Karpas-422 (cell line): ENCODE results near the gene KCNH5. TPM values are rescaled to one million over a fixed set of nuclear protein-coding genes. Genes with fewer than 3 reads are reported as not detected.
A peak's percentile ranks its signal among the peaks of the same experiment; 100 is the strongest.

ENCODE experiments used
- DNase-seq: peaks from one replicate; pipeline ENCODE4 v3.0.0-alpha.2; 2015
- H2AFZ ChIP-seq: fragments of 200-600 bp; sonication (generic); 2 replicates; pipeline ENCODE4 v1.6.1; 2014; ENCODE audit warnings: antibody characterized with exemption, low read length, mixed read lengths
- H3K27ac ChIP-seq: fragments of 200-600 bp; sonication (generic); 2 replicates; pipeline ENCODE4 v1.5.1; 2014; ENCODE audit warnings: mild to moderate bottlenecking, low read length, moderate library complexity
- H3K27me3 ChIP-seq: fragments of 200-600 bp; sonication (generic); 2 replicates; pipeline ENCODE4 v1.6.1; 2014; ENCODE audit warnings: low read length, mixed read lengths
- H3K36me3 ChIP-seq: fragments of 200-600 bp; sonication (generic); 2 replicates; pipeline ENCODE4 v1.6.1; 2014; ENCODE audit warnings: low read length, mixed read lengths; ENCODE audit not compliant: insufficient read depth
- H3K4me1 ChIP-seq: fragments of 200-600 bp; sonication (generic); 2 replicates; pipeline ENCODE4 v1.6.1; 2014; ENCODE audit warnings: mild to moderate bottlenecking, low read length, mixed read lengths
- H3K4me2 ChIP-seq: fragments of 200-600 bp; sonication (generic); 2 replicates; pipeline ENCODE4 v1.6.1; 2014; ENCODE audit warnings: low read length, low read depth, mild to moderate bottlenecking; ENCODE audit not compliant: poor library complexity, severe bottlenecking
- H3K4me3 ChIP-seq: fragments of 200-600 bp; sonication (generic); 2 replicates; pipeline ENCODE4 v1.5.1; 2014; ENCODE audit warnings: mild to moderate bottlenecking, antibody characterized with exemption, low read length, mixed read lengths
- H3K79me2 ChIP-seq: fragments of 200-600 bp; sonication (generic); 2 replicates; pipeline ENCODE4 v1.6.1; 2014; ENCODE audit warnings: mild to moderate bottlenecking, low read length, mixed read lengths
- H3K9ac ChIP-seq: fragments of 200-600 bp; sonication (generic); 2 replicates; pipeline ENCODE4 v1.6.0; 2014; ENCODE audit warnings: low read length
- H3K9me2 ChIP-seq: fragments of 200-600 bp; sonication (generic), shearing (Covaris generic); replicated peaks from 2 replicates; pipeline ENCODE4 v1.6.0; 2014; ENCODE audit warnings: mild to moderate bottlenecking, low read length, moderate library complexity; ENCODE audit not compliant: insufficient read depth
- H3K9me3 ChIP-seq: fragments of 300-700, 200-600 bp; sonication (generic); 2 replicates; pipeline ENCODE4 v1.6.1; 2014; ENCODE audit warnings: low read length, mixed read lengths
- H4K20me1 ChIP-seq: fragments of 200-600 bp; sonication (generic); 2 replicates; pipeline ENCODE4 v1.6.1; 2014; ENCODE audit warnings: mild to moderate bottlenecking, antibody characterized with exemption, low read length, low read depth; ENCODE audit not compliant: insufficient read depth
- total RNA-seq: library from RNA; depleted of rRNA; stranded (reverse); fragments of >200 nt; shearing (Covaris generic); gene quantifications from 2 replicates; pipeline ENCODE4 v1.2.3, GENCODE V29; 2014; ENCODE audit warnings: low replicate concordance

KCNH5 gene
- total RNA-seq, 1 experiment from 2014 or later, result 0.04 TPM

DNA sequence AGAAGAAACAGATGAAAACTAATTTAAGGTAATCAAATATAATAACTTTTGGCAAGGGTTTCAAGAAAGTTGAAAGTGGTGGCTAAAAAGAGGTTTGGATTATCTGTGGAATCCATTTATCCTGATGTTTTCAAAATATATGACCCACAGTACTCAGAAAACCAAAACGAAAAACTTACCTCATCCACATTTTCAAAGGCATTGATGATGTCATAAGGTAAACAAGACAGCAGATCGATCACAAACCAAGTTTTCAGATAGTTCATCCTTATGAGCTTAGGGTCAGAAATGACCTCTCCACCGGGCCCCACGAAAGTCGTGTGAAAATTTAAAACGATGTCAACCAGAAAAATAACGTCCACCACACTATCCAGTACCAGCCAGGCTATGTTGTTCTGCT, 64.6 kb downstream of the KCNH5 start:
- Histone ChIP-seq H4K20me1 (no peaks in the 10 kb centered on the region), H3K9ac (no peak overlapping the region), H3K4me3 (no peak overlapping the region), H3K4me1 (no peaks in the 10 kb centered on the region), H3K9me2 (no peaks in the 10 kb centered on the region), H3K4me2 (no peak overlapping the region), H3K9me3 (no peaks in the 10 kb centered on the region), H2AFZ (no peak overlapping the region), H3K27ac (no peak overlapping the region), H3K27me3 (no peaks in the 10 kb centered on the region), H3K36me3 (no peaks in the 10 kb centered on the region), H3K79me2 (no peaks in the 10 kb centered on the region)
- DNase-seq, result no peak

DNA sequence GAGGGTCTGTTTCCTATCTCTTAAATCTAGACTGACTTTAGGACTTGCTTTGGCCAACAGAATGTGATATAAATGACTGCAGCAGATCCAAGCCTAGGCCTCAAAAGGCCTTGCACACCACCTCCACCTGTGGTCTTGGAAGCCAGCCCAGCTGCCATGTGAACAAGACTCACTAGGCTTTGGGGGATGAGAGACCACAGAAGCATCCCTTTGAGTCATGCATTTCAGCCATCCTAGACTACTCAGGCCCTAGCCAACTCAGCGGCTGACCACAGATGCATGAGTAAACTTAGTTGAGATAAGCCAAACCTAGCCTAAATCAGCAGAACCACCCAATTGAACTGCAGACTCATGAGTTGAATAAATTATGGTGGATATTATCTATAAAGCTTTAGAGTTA, 87.7 kb downstream of the KCNH5 start:
- no peaks in the 10 kb centered on the region for H3K9me3 ChIP-seq
- no peaks in the 10 kb centered on the region for H3K79me2 ChIP-seq
- DNase-seq, result peak; percentile 24
- no peak overlapping the region for H3K9ac ChIP-seq
- H3K4me3 ChIP-seq, result no peak overlapping the region
- H3K4me2 ChIP-seq, result no peak overlapping the region
- no peaks in the 10 kb centered on the region for H3K27me3 ChIP-seq
- H3K9me2 ChIP-seq, result no peaks in the 10 kb centered on the region
- no peaks in the 10 kb centered on the region for H3K36me3 ChIP-seq
- no peaks in the 10 kb centered on the region for H4K20me1 ChIP-seq
- no peaks in the 10 kb centered on the region for H3K4me1 ChIP-seq
- H3K27ac ChIP-seq, result no peak overlapping the region
- H2AFZ ChIP-seq, result no peak overlapping the region

- H4K20me1 ChIP-seq, result no peaks in the 10 kb centered on the region
- no peaks in the 10 kb centered on the region for H3K9me3 ChIP-seq
- no peak overlapping the region for H3K9ac ChIP-seq
- no peaks in the 10 kb centered on the region for H3K9me2 ChIP-seq
- no peaks in the 10 kb centered on the region for H3K27me3 ChIP-seq
- no peak overlapping the region for H3K4me2 ChIP-seq
- H3K36me3 ChIP-seq, result no peaks in the 10 kb centered on the region
- H2AFZ ChIP-seq, result no peak overlapping the region
- H3K79me2 ChIP-seq, result no peaks in the 10 kb centered on the region
- H3K4me3 ChIP-seq, result no peak overlapping the region
- DNase-seq, result no peak
- no peak overlapping the region for H3K27ac ChIP-seq
- H3K4me1 ChIP-seq, result no peaks in the 10 kb centered on the region
Measured at GRCh38 chr14:62956413-62956812, 88.8 kb downstream of the KCNH5 start.

DNA sequence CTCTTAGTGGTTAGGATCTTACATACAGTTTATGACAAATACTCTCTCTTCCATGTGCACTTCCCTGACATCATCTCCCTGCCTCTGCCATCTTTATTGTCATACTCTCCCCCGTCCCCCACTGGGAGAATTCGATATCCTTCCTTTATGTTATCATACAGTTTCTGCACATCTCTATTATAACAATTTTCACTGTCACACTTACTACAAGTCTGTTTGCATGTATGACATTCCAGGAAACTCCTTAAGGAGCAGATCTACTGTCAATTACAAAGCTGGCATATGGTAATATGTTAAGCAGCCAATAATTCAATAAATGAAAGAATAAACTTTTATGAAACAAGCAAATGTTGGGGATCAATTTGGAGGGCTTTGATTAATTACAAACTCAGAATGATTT, 91.1 kb downstream of the KCNH5 start:
- H2AFZ ChIP-seq, result no peak overlapping the region
- no peak overlapping the region for H3K4me2 ChIP-seq
- DNase-seq, result no peak
- no peaks in the 10 kb centered on the region for H3K9me3 ChIP-seq
- no peak overlapping the region for H3K4me3 ChIP-seq
- no peaks in the 10 kb centered on the region for H3K4me1 ChIP-seq
- no peak overlapping the region for H3K9ac ChIP-seq
- no peak overlapping the region for H3K27ac ChIP-seq
- no peaks in the 10 kb centered on the region for H3K36me3 ChIP-seq
- no peaks in the 10 kb centered on the region for H3K79me2 ChIP-seq
- no peaks in the 10 kb centered on the region for H4K20me1 ChIP-seq
- peaks cover 3% of the 10 kb centered on the region; the same call in 1 of the 2 replicates for H3K27me3 ChIP-seq
- H3K9me2 ChIP-seq, result no peaks in the 10 kb centered on the region

GRCh38 chr14:62952226-62952625, 93.0 kb downstream of the KCNH5 start:
- no peak overlapping the region for H3K27ac ChIP-seq
- H3K4me2 ChIP-seq, result no peak overlapping the region
- no peaks in the 10 kb centered on the region for H3K36me3 ChIP-seq
- H3K4me1 ChIP-seq, result no peaks in the 10 kb centered on the region
- no peaks in the 10 kb centered on the region for H3K79me2 ChIP-seq
- H3K27me3 ChIP-seq, result peaks cover 3% of the 10 kb centered on the region; the same call in 1 of the 2 replicates
- H3K9me3 ChIP-seq, result no peaks in the 10 kb centered on the region
- H3K4me3 ChIP-seq, result no peak overlapping the region
- H4K20me1 ChIP-seq, result no peaks in the 10 kb centered on the region
- no peak for DNase-seq
- H3K9ac ChIP-seq, result no peak overlapping the region
- H3K9me2 ChIP-seq, result no peaks in the 10 kb centered on the region
- H2AFZ ChIP-seq, result no peak overlapping the region

DNA sequence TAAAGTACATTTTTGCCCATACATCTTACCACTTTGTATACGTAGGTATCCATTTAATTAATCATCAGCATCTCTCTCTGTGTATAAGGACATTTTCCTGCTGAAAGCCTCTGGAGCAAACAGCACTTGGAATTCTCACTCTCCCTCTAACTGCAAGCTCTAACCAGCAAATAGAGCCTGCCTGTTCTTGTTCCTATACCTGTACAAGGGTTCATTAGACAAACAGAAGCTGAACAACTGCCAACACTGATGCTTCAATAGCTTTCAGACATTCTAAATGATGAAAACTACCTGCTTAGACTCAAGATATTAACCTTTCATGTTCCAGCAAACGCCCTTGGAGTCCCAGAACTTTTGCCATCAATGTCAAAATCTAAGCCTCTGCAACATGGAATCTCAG, 98.0 kb downstream of the KCNH5 start:
- Histone ChIP-seq H3K4me2 (no peak overlapping the region), H3K4me3 (no peak overlapping the region), H3K9me3 (no peaks in the 10 kb centered on the region), H3K36me3 (no peaks in the 10 kb centered on the region), H3K27ac (no peak overlapping the region), H3K27me3 (peaks cover 3% of the 10 kb centered on the region; the same call in 1 of the 2 replicates), H3K9ac (no peak overlapping the region), H3K4me1 (no peaks in the 10 kb centered on the region), H3K9me2 (no peaks in the 10 kb centered on the region), H2AFZ (no peak overlapping the region), H4K20me1 (no peaks in the 10 kb centered on the region), H3K79me2 (no peaks in the 10 kb centered on the region)
- DNase-seq, result no peak

DNA sequence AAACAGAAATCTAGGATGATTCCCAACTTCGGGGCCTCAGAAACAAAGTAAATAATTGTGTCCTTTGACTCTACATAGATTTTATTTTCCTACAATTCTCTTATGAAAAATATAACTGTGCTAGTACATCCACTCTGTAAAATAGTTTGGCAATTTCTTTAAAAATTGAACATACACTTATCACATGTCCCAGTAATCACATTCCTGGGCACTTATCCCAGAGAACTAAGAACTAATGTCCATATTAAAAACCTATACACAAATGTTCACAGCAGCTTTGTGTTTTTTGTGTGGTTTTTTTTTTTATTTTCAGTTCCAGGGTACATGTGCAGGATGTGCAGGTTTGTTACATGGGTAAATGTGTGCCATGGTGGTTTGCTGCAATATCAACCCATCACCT, 99.0 kb downstream of the KCNH5 start:
- no peaks in the 10 kb centered on the region for H3K9me3 ChIP-seq

GRCh38 chr14:62943202-62943601, 102.1 kb downstream of the KCNH5 start:
- H3K79me2 ChIP-seq, result no peaks in the 10 kb centered on the region
- no peaks in the 10 kb centered on the region for H3K9me2 ChIP-seq

More for the DNA sequence above, 99.0 kb downstream of the KCNH5 start:
- no peak overlapping the region for H3K4me3 ChIP-seq
- no peaks in the 10 kb centered on the region for H3K36me3 ChIP-seq
- H3K27me3 ChIP-seq, result peaks cover 3% of the 10 kb centered on the region; the same call in 1 of the 2 replicates
- no peak overlapping the region for H3K9ac ChIP-seq
- no peaks in the 10 kb centered on the region for H3K79me2 ChIP-seq
- no peak for DNase-seq
- no peaks in the 10 kb centered on the region for H3K4me1 ChIP-seq
- H3K27ac ChIP-seq, result no peak overlapping the region
- no peak overlapping the region for H2AFZ ChIP-seq
- H3K9me2 ChIP-seq, result no peaks in the 10 kb centered on the region
- H4K20me1 ChIP-seq, result no peaks in the 10 kb centered on the region
- no peak overlapping the region for H3K4me2 ChIP-seq

GRCh38 chr14:62939970-62940369, 105.3 kb downstream of the KCNH5 start:
- no peaks in the 10 kb centered on the region for H4K20me1 ChIP-seq
- no peak overlapping the region for H3K4me2 ChIP-seq
- no peaks in the 10 kb centered on the region for H3K9me2 ChIP-seq
- H3K9me3 ChIP-seq, result no peaks in the 10 kb centered on the region
- H3K36me3 ChIP-seq, result no peaks in the 10 kb centered on the region
- H3K27ac ChIP-seq, result no peak overlapping the region
- no peak for DNase-seq
- H3K79me2 ChIP-seq, result no peaks in the 10 kb centered on the region
- no peaks in the 10 kb centered on the region for H3K27me3 ChIP-seq
- H3K4me3 ChIP-seq, result no peak overlapping the region
- H3K9ac ChIP-seq, result no peak overlapping the region
- H3K4me1 ChIP-seq, result no peaks in the 10 kb centered on the region
- no peak overlapping the region for H2AFZ ChIP-seq

More at GRCh38 chr14:62943202-62943601, 102.1 kb downstream of the KCNH5 start:
- no peak overlapping the region for H3K27ac ChIP-seq
- no peak overlapping the region for H3K4me3 ChIP-seq
- no peaks in the 10 kb centered on the region for H3K9me3 ChIP-seq
- no peaks in the 10 kb centered on the region for H3K36me3 ChIP-seq
- H3K4me2 ChIP-seq, result no peak overlapping the region
- H4K20me1 ChIP-seq, result no peaks in the 10 kb centered on the region
- no peaks in the 10 kb centered on the region for H3K4me1 ChIP-seq
- no peak overlapping the region for H2AFZ ChIP-seq
- no peak overlapping the region for H3K9ac ChIP-seq
- H3K27me3 ChIP-seq, result no peaks in the 10 kb centered on the region
- no peak for DNase-seq
